Loucy (cell line): ENCODE measurements around the gene DLG2.

ENCODE experiments used
- CTCF ChIP-seq: fragments of 200-600 bp; sonication (generic); conservative IDR thresholded peaks from 2 replicates; pipeline ENCODE4 v1.5.1; 2014; ENCODE audit warnings: mild to moderate bottlenecking, antibody characterized with exemption, low read length
- EZH2phosphoT487 ChIP-seq: fragments of 200-600 bp; IDR thresholded peaks from 2 replicates; pipeline ENCODE4 v1.6.1; 2018; ENCODE audit warnings: antibody characterized with exemption, mild to moderate bottlenecking, moderate library complexity, borderline replicate concordance

GRCh38 chr11:83682611-83682973 lies 1944.6 kb downstream of the DLG2 start:
- TF ChIP-seq CTCF = no peak
- TF ChIP-seq EZH2phosphoT487 = no peak
